Vagina (tissue), 2 donors: ENCODE measurements around the gene NOP9.

ENCODE experiments used
- POLR2A ChIP-seq, 2 donors: fragments of 450-650 bp; IDR thresholded peaks; one replicate each; pipeline ENCODE4 v1.6.1; 2017; ENCODE audit warnings: antibody characterized with exemption in 2 of 2, mild to moderate bottlenecking in 2 of 2, moderate library complexity in 2 of 2
- TF ChIP-seq, protein P1 (sequence below), 3 experiments: fragments of 450-650 bp in 2 of 3; fragments of 200-600 bp in 1 of 3; sonication (generic) in 1 of 3; IDR thresholded peaks; one replicate each; pipeline ENCODE4 v1.5.1; 2017 to 2019; ENCODE audit warnings: antibody characterized with exemption in 3 of 3, mild to moderate bottlenecking in 2 of 3, moderate library complexity in 2 of 3

DNA sequence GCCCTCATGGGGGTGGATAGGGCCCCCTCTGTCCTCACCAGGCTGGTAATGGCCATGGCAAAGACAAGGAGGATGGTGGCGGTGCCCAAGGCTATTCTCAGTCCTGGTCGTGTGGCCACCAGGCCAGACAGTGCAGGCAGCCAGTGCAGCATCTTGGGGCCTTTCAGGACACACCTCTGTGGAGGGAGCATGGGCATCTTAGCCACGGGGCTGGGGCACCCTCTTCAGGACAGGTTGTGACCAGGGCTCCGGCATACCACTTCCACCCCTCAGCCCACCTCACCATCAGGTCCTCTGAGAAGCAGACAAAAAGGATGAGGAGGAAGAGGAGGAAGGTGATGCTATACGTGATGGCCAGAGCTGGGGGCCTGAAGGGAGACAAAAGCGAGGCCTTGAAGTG lies 24.4 kb downstream of the NOP9 start:
- TF ChIP-seq, protein P1, sequence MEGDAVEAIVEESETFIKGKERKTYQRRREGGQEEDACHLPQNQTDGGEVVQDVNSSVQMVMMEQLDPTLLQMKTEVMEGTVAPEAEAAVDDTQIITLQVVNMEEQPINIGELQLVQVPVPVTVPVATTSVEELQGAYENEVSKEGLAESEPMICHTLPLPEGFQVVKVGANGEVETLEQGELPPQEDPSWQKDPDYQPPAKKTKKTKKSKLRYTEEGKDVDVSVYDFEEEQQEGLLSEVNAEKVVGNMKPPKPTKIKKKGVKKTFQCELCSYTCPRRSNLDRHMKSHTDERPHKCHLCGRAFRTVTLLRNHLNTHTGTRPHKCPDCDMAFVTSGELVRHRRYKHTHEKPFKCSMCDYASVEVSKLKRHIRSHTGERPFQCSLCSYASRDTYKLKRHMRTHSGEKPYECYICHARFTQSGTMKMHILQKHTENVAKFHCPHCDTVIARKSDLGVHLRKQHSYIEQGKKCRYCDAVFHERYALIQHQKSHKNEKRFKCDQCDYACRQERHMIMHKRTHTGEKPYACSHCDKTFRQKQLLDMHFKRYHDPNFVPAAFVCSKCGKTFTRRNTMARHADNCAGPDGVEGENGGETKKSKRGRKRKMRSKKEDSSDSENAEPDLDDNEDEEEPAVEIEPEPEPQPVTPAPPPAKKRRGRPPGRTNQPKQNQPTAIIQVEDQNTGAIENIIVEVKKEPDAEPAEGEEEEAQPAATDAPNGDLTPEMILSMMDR (IDR thresholded peaks at IDR 0.05), result no peak
- TF ChIP-seq POLR2A (IDR thresholded peaks at IDR 0.05), result no peak
